Fibroblast of villous mesenchyme (primary cell): Measurements from ENCODE around the gene TMEM181. TPM values are rescaled to one million over a fixed set of nuclear protein-coding genes. Genes with fewer than 3 reads are reported as not detected.
"Not testable (repeated sequence)": the region's sequence is repeated elsewhere in the genome, so short reads cannot be mapped to it uniquely, and the experiment has no call there.

ENCODE experiments used
- DNase-seq: peaks from one replicate; pipeline ENCODE4 v3.0.0-alpha.2; 2010; ENCODE audit warnings: low read depth
- H3K4me3 ChIP-seq: 2 replicates; pipeline ENCODE4 v1.5.1; 2011; ENCODE audit warnings: low read depth, mild to moderate bottlenecking, low read length
- CTCF ChIP-seq: IDR thresholded peaks from 2 replicates; pipeline ENCODE4 v1.5.1; 2012; ENCODE audit warnings: low read depth, mild to moderate bottlenecking, low read length; ENCODE audit not compliant: insufficient read depth
- total RNA-seq: library from RNA; depleted of rRNA; stranded (reverse); fragments of >200 nt; gene quantifications from 2 replicates; pipeline ENCODE4 v1.2.3, GENCODE V29; 2012

The TMEM181 gene
- total RNA-seq, 1 donor: 58.3 TPM

DNA sequence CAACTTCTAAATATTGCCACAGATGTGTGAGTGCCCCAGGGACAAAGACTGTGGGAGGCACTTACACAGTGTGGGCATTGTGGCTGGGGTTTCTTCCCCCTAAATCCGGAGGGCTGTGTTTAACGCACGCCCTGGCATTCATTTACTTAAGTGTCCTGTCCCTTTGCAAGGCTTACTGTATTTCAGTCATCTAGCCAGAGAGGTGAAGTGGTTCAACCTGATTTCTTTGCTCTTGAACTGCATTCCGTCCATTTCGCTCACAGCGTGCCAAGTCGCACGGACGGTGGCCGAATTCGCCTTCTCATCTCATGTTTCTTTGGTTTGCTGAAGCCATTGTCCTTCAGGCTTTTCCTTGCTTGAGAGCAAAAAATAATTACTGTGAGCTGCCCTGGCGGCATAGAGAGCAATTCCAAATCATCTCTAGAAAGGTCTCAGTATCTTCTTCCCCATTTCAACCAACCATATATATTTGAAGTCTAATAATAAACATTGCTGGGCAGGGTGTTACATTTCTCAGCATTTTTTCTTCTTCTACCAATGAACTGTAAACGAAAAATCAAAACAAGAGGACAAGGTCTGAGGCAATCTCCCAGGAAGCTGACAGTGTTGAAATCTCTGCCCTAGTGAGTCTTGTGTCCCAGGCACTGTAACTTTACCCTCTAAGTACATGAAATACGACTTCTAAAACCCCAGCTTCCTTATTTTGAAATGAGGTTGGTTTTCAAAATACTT is 106.9 kb downstream of the TMEM181 start:
- no peak overlapping the region for H3K4me3 ChIP-seq
- peak; percentile 96 for DNase-seq
- no peak for TF ChIP-seq CTCF

DNA sequence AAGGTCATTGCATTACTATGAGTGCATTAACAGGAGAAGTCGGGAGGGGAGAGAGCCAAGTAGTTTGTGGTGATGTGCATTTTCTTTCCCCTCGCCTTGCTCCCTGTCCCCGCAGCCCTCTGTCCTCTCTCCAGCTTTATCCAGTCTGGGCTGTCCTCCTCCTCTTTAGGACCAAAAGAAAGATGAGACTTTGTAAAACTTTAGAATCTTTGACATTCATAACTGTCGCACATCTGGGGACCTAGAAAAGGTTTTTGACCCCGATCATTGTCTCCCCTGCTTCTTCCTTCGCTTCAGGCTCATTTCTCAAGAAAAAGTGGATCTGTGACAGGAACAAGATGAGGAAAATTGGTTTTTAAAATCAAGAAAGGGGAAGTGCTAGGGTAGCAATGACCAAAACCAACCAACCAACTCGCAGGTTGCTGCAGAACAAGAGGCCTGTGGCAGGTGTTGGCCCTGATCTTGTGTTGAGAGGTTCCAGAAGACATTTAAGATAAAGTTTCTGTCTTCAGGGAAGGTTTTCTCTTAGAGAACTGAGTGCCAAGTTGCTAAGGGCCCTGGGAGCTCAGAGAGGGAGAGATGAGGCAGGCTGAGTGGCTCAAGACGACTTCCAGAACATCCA is 107.6 kb downstream of the TMEM181 start:
- H3K4me3 ChIP-seq: no peak overlapping the region
- TF ChIP-seq CTCF: no peak
- DNase-seq: no peak

GRCh38 chr6:158668707-158669103 is 108.8 kb downstream of the TMEM181 start:
- no peak for TF ChIP-seq CTCF
- DNase-seq: no peak
- H3K4me3 ChIP-seq: no peak overlapping the region

DNA sequence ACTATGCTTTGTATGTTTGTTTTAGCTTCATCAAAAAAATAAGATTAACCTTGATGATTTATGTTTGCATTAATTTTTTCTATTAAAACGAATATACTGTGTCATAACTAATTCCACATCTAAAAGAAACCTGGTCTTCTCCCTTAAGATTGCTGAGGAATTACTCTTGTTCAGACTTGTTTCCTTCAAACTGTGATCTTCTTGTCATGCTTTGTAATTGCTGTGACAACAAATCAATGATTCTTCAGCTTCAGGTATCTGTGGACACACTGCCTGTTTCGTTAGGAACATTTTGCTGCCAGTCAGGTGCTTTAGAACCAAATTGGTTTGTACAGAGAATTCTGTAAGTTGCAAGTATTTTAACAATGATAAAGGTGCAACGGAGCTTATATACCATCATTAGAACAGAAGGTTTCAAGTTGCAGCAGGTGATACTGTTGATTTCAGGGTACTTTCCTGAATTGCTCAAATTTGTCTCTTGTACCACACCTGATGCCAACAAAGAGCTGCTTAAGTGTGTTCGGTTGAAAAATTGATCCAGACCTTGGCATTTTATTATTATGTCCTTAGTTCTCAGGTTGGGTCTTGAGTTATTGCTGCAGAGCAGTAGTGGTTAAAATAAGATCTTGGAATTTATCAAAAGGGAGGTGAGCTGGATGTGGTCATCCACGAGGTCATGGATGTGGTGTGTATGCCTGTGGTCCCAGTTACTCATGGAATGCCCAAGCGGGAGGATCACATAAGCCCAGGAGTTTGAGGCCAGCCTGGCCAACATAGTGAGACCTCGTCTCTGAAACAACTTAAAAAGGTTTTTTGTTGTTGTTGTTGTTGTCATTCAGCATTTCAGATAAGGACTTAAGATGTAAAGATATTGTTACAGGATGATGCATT is 109.5 kb downstream of the TMEM181 start:
- TF ChIP-seq CTCF: no peak
- no peak overlapping the region for H3K4me3 ChIP-seq
- no peak for DNase-seq

GRCh38 chr6:158672119-158672518 is 112.2 kb downstream of the TMEM181 start:
- H3K4me3 ChIP-seq, DNase-seq: not testable (repeated sequence)

DNA sequence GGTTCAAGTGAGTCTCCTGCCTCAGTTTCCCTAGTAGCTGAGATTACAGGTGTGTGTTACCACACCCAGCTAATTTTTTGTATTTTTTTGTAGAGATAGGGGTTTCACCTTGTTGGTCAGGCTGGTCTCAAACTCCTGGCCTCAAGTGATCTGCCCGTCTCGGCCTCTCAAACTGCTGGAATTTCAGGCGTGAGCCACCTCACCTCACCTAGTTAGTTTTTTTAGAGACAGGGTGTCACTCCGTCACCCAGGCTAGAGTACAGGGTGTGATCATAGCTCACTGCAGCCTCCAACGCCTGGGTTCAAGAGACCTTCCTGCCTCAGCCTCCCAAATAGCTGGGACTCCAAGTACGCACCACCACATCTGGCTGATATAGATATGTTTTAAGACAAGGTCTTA is 112.8 kb downstream of the TMEM181 start:
- DNase-seq: no peak
- TF ChIP-seq CTCF: no peak

More for the DNA sequence above, 112.8 kb downstream of the TMEM181 start:
- H3K4me3 ChIP-seq: no peak overlapping the region
